Heart left ventricle (tissue), 13 donors: ENCODE measurements around the gene HTRA3.

ENCODE experiments used
- CTCF ChIP-seq, 12 donors: fragments of 200-600 bp; sonication (generic) in 4 of 12; IDR thresholded peaks; one replicate each; pipeline versions ENCODE4 v1.5.0 to v1.8.0; 2018 to 2022; ENCODE audit warnings: antibody characterized with exemption in 12 of 12, mild to moderate bottlenecking in 5 of 12
- POLR2A ChIP-seq, 2 donors: fragments of 450-650 bp; IDR thresholded peaks; one replicate each; pipeline ENCODE4 v1.6.1; 2017; ENCODE audit warnings: antibody characterized with exemption in 2 of 2, mild to moderate bottlenecking in 2 of 2, moderate library complexity in 2 of 2
- donor health status: ischemic (EF 13 %, LVEDD 7.1; RV severe dilation, severe dysfunction).
- donor health status: DM: no; HTN: yes; CAD: no.
- donor health status: DM: no; HTN: no; CAD: no.
- donor health status: ischemic (EF 25% LVEDD 6.9; RV normal size, moderate dysfunction).
- donor health status: ischemic (EF 25% LVEDD 5.7; RV mildly dilated, moderate dysfunction).
- donor health status: ischemic (EF 35%, LVEDD 5.7; RV mildly dilated, moderate dysfunction).
- donor health status: nonischemic (EF 11% LVEDD 7.7; RV severe dilation, severe dysfunction).
- donor health status: DM: yes; HTN: yes; CAD: no.
- donor health status: PGD.
- donor health status: ischemic (EF 29% LVEDD 5.4; RV normal size, mild dysfunction).
- donor health status: nonischemic (EF 23%, LVEDD 6.1; RV moderate dilation, normal function).

GRCh38 chr4:8258552-8259212 lies 10.9 kb upstream of the HTRA3 start:
- no peak for TF ChIP-seq CTCF (IDR thresholded peaks at IDR 0.05)
- no peak for TF ChIP-seq POLR2A (IDR thresholded peaks at IDR 0.05)
